Measurements from ENCODE around the gene COPG1.

COPG1 gene

GRCh38 chr3:129305592-129306091 lies 56.2 kb downstream of the COPG1 start:
- TF ChIP-seq CTCF (IDR thresholded peaks at IDR 0.05; ENCODE audit: low read depth, low read length), result no peak
- peak; percentile 94 for DNase-seq (ENCODE audit: low read depth in 2 of 2)
- peak overlapping the region; percentile 2 to 20 for H3K4me3 ChIP-seq (replicated peaks in 1 of 2; ENCODE audit: low read depth in 2 of 2, low read length in 2 of 2)

- TF ChIP-seq CTCF (IDR thresholded peaks at IDR 0.05; ENCODE audit: low read depth, low read length), result no peak
- DNase-seq (ENCODE audit: low read depth in 2 of 2), result no peak
- H3K4me3 ChIP-seq (replicated peaks in 1 of 2; ENCODE audit: low read depth in 2 of 2, low read length in 2 of 2), result no peak overlapping the region
These were observed 59.2 kb downstream of the COPG1 start for GRCh38 chr3:129308636-129309035.

- no peak overlapping the region for H3K4me3 ChIP-seq (replicated peaks in 1 of 2; ENCODE audit: low read depth in 2 of 2, low read length in 2 of 2)
- no peak for TF ChIP-seq CTCF (IDR thresholded peaks at IDR 0.05; ENCODE audit: low read depth, low read length)
- no peak for DNase-seq (ENCODE audit: low read depth in 2 of 2)
These were observed 61.0 kb downstream of the COPG1 start for GRCh38 chr3:129310111-129311011.

- no peak overlapping the region for H3K4me3 ChIP-seq (replicated peaks in 1 of 2; ENCODE audit: low read depth in 2 of 2, low read length in 2 of 2)
- DNase-seq (ENCODE audit: low read depth in 2 of 2), result no peak
- no peak for TF ChIP-seq CTCF (IDR thresholded peaks at IDR 0.05; ENCODE audit: low read depth, low read length)
These were observed 61.9 kb downstream of the COPG1 start for GRCh38 chr3:129311054-129311902.

- no peak for TF ChIP-seq CTCF (IDR thresholded peaks at IDR 0.05; ENCODE audit: low read depth, low read length)
- no peak overlapping the region for H3K4me3 ChIP-seq (replicated peaks in 1 of 2; ENCODE audit: low read depth in 2 of 2, low read length in 2 of 2)
- no peak for DNase-seq (ENCODE audit: low read depth in 2 of 2)
These were observed 62.7 kb downstream of the COPG1 start for GRCh38 chr3:129312021-129312639.

- DNase-seq (ENCODE audit: low read depth in 2 of 2), result peak in 1 of 2 donors; percentile 17
- H3K4me3 ChIP-seq (replicated peaks in 1 of 2; ENCODE audit: low read depth in 2 of 2, low read length in 2 of 2), result no peak overlapping the region
- TF ChIP-seq CTCF (IDR thresholded peaks at IDR 0.05; ENCODE audit: low read depth, low read length), result no peak
These were observed 63.4 kb downstream of the COPG1 start for GRCh38 chr3:129312671-129313414.

Measured in cardiac fibroblast (primary cell).